Measurements from ENCODE around the gene GNL1. TPM values are rescaled to one million over a fixed set of nuclear protein-coding genes. Genes with fewer than 3 reads are reported as not detected.
"Not testable (repeated sequence)": the region's sequence is repeated elsewhere in the genome, so short reads cannot be mapped to it uniquely, and the experiment has no call there.

Gene GNL1
- total and polyA plus RNA-seq, 4 donors = 10.1 to 18.2 (median 13.2) TPM

GRCh38 chr6:30507849-30508827 lies 48.2 kb downstream of the GNL1 start:
- Histone ChIP-seq H3K36me3 (ENCODE audit: control insufficient read depth in 4 of 4, insufficient read depth in 3 of 4, low read depth in 1 of 4, low read length in 3 of 4) (no peaks in the 10 kb centered on the region), H3K9me3 (ENCODE audit: control insufficient read depth in 4 of 4, low read length in 3 of 4) (no peaks in the 10 kb centered on the region), H3K9ac (ENCODE audit: low read depth in 1 of 2, low read length in 2 of 2) (no peak overlapping the region), H3K4me3 (ENCODE audit: low read depth in 1 of 3, low read length in 3 of 3) (no peak overlapping the region), H3K27me3 (ENCODE audit: control insufficient read depth in 4 of 4, insufficient read depth in 4 of 4, low read length in 3 of 4) (no peaks in the 10 kb centered on the region), H3K4me1 (ENCODE audit: control insufficient read depth in 4 of 4, insufficient read depth in 4 of 4, low read length in 3 of 4) (no peaks in the 10 kb centered on the region), H3K27ac (ENCODE audit: low read depth in 1 of 2, low read length in 2 of 2) (peak overlapping the region in 1 of 2 donors; percentile 64)
- whole genome bisulfite sequencing = 90% methylated on average over 5 of the region's 5 CpGs
- TF ChIP-seq GABPA (IDR thresholded peaks at IDR 0.05 in 1 of 2, conservative IDR thresholded peaks at IDR 0.05 in 1 of 2) = no peak
- TF ChIP-seq MAX (IDR thresholded peaks at IDR 0.05) = no peak
- no peak for TF ChIP-seq FOXA2 (IDR thresholded peaks at IDR 0.05)
- no peak for TF ChIP-seq EGR1 (IDR thresholded peaks at IDR 0.05; ENCODE audit: low read depth in 2 of 2)
- TF ChIP-seq RAD21 (IDR thresholded peaks at IDR 0.05) = no peak
- no peak for TF ChIP-seq ZBTB33 (IDR thresholded peaks at IDR 0.05)
- no peak for TF ChIP-seq JUND (IDR thresholded peaks at IDR 0.05)
- TF ChIP-seq NR2F2 (IDR thresholded peaks at IDR 0.05) = no peak
- no peak for DNase-seq (ENCODE audit: low spot score)

GRCh38 chr6:30500421-30501355 lies 55.6 kb downstream of the GNL1 start:
- TF ChIP-seq RXRA (IDR thresholded peaks at IDR 0.05) (no peak), RAD21 (IDR thresholded peaks at IDR 0.05) (no peak), REST (IDR thresholded peaks at IDR 0.05) (no peak), EGR1 (IDR thresholded peaks at IDR 0.05; ENCODE audit: low read depth in 2 of 2) (no peak), SP1 (IDR thresholded peaks at IDR 0.05) (no peak), NR2F2 (IDR thresholded peaks at IDR 0.05) (no peak), YY1 (IDR thresholded peaks at IDR 0.05) (no peak), FOXA1 (IDR thresholded peaks at IDR 0.05) (no peak), CTCF (IDR thresholded peaks at IDR 0.05; ENCODE audit: low read depth, low read length, missing input control) (no peak), HNF4G (IDR thresholded peaks at IDR 0.05) (no peak), GABPA (IDR thresholded peaks at IDR 0.05 in 1 of 2, conservative IDR thresholded peaks at IDR 0.05 in 1 of 2) (no peak), FOXA2 (IDR thresholded peaks at IDR 0.05) (no peak), ATF3 (IDR thresholded peaks at IDR 0.05) (no peak), HNF4A (conservative IDR thresholded peaks at IDR 0.05) (no peak)
- peak overlapping the region; percentile 31 to 48 for H3K27ac ChIP-seq (ENCODE audit: low read depth in 1 of 2, low read length in 2 of 2)
- no peak for DNase-seq (ENCODE audit: low spot score)

GRCh38 chr6:30498705-30499104 lies 57.6 kb downstream of the GNL1 start:
- not testable (repeated sequence) for H3K36me3 ChIP-seq (ENCODE audit: control insufficient read depth in 4 of 4, insufficient read depth in 3 of 4, low read depth in 1 of 4, low read length in 3 of 4); H3K9ac ChIP-seq (ENCODE audit: low read depth in 1 of 2, low read length in 2 of 2); H3K27ac ChIP-seq (ENCODE audit: low read depth in 1 of 2, low read length in 2 of 2); DNase-seq (ENCODE audit: low spot score); H3K9me3 ChIP-seq (ENCODE audit: control insufficient read depth in 4 of 4, low read length in 3 of 4); H3K4me3 ChIP-seq (ENCODE audit: low read depth in 1 of 3, low read length in 3 of 3); H3K4me1 ChIP-seq (ENCODE audit: control insufficient read depth in 4 of 4, insufficient read depth in 4 of 4, low read length in 3 of 4); H3K27me3 ChIP-seq (ENCODE audit: control insufficient read depth in 4 of 4, insufficient read depth in 4 of 4, low read length in 3 of 4)
- WGBS = 93% methylated on average over 33 of the region's 37 CpGs

More at GRCh38 chr6:30500421-30501355, 55.6 kb downstream of the GNL1 start:
- WGBS = 66% methylated on average over 10 of the region's 10 CpGs
- Histone ChIP-seq H3K9me3 (ENCODE audit: control insufficient read depth in 4 of 4, low read length in 3 of 4) (no peaks in the 10 kb centered on the region), H3K36me3 (ENCODE audit: control insufficient read depth in 4 of 4, insufficient read depth in 3 of 4, low read depth in 1 of 4, low read length in 3 of 4) (no peaks in the 10 kb centered on the region), H3K27me3 (ENCODE audit: control insufficient read depth in 4 of 4, insufficient read depth in 4 of 4, low read length in 3 of 4) (no peaks in the 10 kb centered on the region), H3K9ac (ENCODE audit: low read depth in 1 of 2, low read length in 2 of 2) (no peak overlapping the region), H3K4me1 (ENCODE audit: control insufficient read depth in 4 of 4, insufficient read depth in 4 of 4, low read length in 3 of 4) (no peaks in the 10 kb centered on the region), H3K4me3 (ENCODE audit: low read depth in 1 of 3, low read length in 3 of 3) (no peak overlapping the region)
